ENCODE results near the gene CCHCR1.

GRCh38 chr6:31116661-31117385 is 40.8 kb downstream of the CCHCR1 start:
- no peak for TF ChIP-seq GATA2 (IDR thresholded peaks at IDR 0.05; ENCODE audit: low read depth, low read length)
- no peak for TF ChIP-seq GATA3 (IDR thresholded peaks at IDR 0.05; ENCODE audit: low read depth, low read length)
